Measurements from ENCODE around the gene SIGLECL1. TPM values are rescaled to one million over a fixed set of nuclear protein-coding genes. Genes with fewer than 3 reads are reported as not detected.

Gene SIGLECL1
- total RNA-seq, 1 donor from 2014 or later = not detected

DNA sequence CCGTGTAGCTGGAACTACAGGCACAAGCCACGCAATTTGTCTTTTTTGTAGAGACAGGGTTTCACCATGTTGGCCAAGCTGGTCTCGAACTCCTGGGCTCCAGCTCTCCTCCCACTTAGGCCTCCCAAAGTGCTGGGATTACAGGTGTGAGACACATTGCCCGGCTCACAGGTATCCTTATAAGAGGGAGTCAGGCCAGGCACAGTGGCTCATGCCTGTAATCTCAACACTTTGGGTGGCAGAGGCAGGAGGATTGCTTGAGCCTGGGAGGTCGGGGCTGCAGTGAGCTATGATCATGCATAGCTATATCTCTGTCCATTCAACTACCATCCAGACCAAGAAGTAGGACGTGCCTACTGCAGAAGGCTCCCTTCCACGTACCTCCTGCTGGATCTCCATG, 50.4 kb downstream of the SIGLECL1 start:
- no peak overlapping the region for H3K4me3 ChIP-seq (ENCODE audit: low read depth, low read length)
- no peak for TF ChIP-seq CTCF (IDR thresholded peaks at IDR 0.05; ENCODE audit: insufficient read depth, low read length, severe bottlenecking)
- FAIRE-seq = no peak
- H3K27me3 ChIP-seq (ENCODE audit: control insufficient read depth, insufficient read depth, low read length) = no peaks in the 10 kb centered on the region
- no peak for DNase-seq (ENCODE audit: low read depth)
- no peaks in the 10 kb centered on the region for H3K36me3 ChIP-seq (ENCODE audit: control insufficient read depth, insufficient read depth, low read length)

GRCh38 chr19:51305479-51305878, 54.6 kb downstream of the SIGLECL1 start:
- Histone ChIP-seq H3K36me3 (ENCODE audit: control insufficient read depth, insufficient read depth, low read length) (no peaks in the 10 kb centered on the region), H3K4me3 (ENCODE audit: low read depth, low read length) (no peak overlapping the region), H3K27me3 (ENCODE audit: control insufficient read depth, insufficient read depth, low read length) (no peaks in the 10 kb centered on the region)
- no peak for DNase-seq (ENCODE audit: low read depth)
- FAIRE-seq = no peak
- no peak for TF ChIP-seq CTCF (IDR thresholded peaks at IDR 0.05; ENCODE audit: insufficient read depth, low read length, severe bottlenecking)

DNA sequence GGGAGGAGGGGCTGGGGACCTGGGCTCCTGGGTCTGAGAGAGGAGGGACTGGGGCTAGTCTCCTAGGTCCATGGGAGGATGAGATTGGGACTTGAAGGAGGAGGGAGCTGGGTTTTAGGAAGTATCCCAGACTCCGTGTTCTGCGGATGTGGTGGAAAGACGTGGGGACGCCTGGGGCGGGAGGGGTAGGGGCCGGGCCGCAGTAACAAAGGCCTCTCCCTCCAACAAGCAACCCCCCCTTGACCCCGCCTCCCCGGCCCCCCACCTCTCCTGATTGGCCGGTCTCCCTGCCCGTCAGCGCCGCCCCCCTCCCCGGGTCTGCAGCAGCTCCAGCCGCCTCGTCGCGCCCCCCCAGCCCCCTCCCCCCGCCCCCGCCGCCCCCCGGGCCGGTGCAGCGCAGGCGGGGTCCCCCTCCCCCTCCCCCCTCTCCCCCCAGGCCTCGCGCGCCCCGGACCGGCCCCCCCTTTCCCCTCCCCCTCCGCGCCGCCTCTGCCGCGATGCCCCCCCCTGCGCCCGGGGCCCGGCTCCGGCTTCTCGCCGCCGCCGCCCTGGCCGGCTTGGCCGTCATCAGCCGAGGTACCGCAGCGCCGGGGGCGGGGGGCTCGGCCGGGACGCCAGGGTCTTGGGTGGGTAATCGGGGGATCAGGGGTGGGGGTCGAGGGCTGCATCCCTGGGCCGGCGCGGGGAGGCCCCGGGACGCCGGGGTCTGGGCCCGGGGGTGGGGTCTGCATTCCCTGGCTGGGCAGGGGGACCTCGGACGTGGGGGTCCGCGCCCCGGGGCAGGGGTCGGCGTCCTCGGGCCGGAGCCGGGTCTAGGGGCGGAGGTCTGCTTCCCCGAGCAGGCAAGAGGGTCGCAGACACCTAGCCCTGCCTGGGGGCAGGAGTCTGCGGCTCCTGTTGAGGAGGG, 60.7 kb downstream of the SIGLECL1 start, which contains the start of gene IGLON5:
Gene IGLON5, plus strand, starts transcription at position 294 of the 907 bp plus-strand sequence. Its CDS starts 204 bp downstream, at position 498.
- Histone ChIP-seq H3K27me3 (ENCODE audit: control insufficient read depth, insufficient read depth, low read length) (no peaks in the 10 kb centered on the region), H3K4me3 (ENCODE audit: low read depth, low read length) (no peak within 1 kb of the TSS), H3K36me3 (ENCODE audit: control insufficient read depth, insufficient read depth, low read length) (no peaks in the 10 kb centered on the region)
- FAIRE-seq (no peak), DNase-seq (ENCODE audit: low read depth) (no peak)
- TF ChIP-seq CTCF (IDR thresholded peaks at IDR 0.05; ENCODE audit: insufficient read depth, low read length, severe bottlenecking) = no peak

GRCh38 chr19:51316688-51317087, 65.8 kb downstream of the SIGLECL1 start:
- DNase-seq (ENCODE audit: low read depth) (no peak), FAIRE-seq (no peak)
- H3K4me3 ChIP-seq (ENCODE audit: low read depth, low read length) = no peak overlapping the region
- H3K27me3 ChIP-seq (ENCODE audit: control insufficient read depth, insufficient read depth, low read length) = no peaks in the 10 kb centered on the region
- no peak for TF ChIP-seq CTCF (IDR thresholded peaks at IDR 0.05; ENCODE audit: insufficient read depth, low read length, severe bottlenecking)
- no peaks in the 10 kb centered on the region for H3K36me3 ChIP-seq (ENCODE audit: control insufficient read depth, insufficient read depth, low read length)

DNA sequence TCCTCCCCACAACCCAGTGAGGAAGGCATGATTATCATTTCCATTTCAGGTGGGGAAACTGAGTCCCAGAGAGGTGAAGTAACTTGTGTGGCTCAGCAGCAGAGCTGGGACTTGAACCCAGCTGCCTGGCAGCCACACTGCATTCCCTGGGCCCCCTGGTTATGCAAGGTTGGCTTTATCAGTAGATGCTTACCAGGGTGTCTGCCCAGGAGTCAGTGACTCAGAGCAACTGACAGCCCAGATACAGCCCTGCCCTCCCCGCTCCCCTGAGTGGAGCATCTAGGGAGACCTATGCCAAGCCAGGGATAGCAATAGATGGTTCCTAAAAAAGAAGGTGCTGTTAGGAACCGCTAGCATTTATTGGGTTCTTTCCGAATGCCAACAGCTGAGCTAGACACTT, 66.5 kb downstream of the SIGLECL1 start:
- DNase-seq (ENCODE audit: low read depth) (no peak), FAIRE-seq (no peak)
- H3K27me3 ChIP-seq (ENCODE audit: control insufficient read depth, insufficient read depth, low read length) = no peaks in the 10 kb centered on the region
- no peaks in the 10 kb centered on the region for H3K36me3 ChIP-seq (ENCODE audit: control insufficient read depth, insufficient read depth, low read length)
- TF ChIP-seq CTCF (IDR thresholded peaks at IDR 0.05; ENCODE audit: insufficient read depth, low read length, severe bottlenecking) = no peak
- H3K4me3 ChIP-seq (ENCODE audit: low read depth, low read length) = no peak overlapping the region

Data from bronchial epithelial cell (primary cell).